Activated CD8-positive, alpha-beta memory T cell treated with anti-CD3 and anti-CD28 coated beads, Interleukin-2, amount 50 U/mL, for 24 hours (primary cell): ENCODE measurements around the gene QRFP.

Experiments used
- DNase-seq: peaks from one replicate; pipeline ENCODE4 v3.0.0-alpha.2; 2020; ENCODE audit errors: extremely low read depth

QRFP gene

GRCh38 chr9:130933114-130934046, 36.8 kb upstream of the QRFP start:
- no peak for DNase-seq

DNA sequence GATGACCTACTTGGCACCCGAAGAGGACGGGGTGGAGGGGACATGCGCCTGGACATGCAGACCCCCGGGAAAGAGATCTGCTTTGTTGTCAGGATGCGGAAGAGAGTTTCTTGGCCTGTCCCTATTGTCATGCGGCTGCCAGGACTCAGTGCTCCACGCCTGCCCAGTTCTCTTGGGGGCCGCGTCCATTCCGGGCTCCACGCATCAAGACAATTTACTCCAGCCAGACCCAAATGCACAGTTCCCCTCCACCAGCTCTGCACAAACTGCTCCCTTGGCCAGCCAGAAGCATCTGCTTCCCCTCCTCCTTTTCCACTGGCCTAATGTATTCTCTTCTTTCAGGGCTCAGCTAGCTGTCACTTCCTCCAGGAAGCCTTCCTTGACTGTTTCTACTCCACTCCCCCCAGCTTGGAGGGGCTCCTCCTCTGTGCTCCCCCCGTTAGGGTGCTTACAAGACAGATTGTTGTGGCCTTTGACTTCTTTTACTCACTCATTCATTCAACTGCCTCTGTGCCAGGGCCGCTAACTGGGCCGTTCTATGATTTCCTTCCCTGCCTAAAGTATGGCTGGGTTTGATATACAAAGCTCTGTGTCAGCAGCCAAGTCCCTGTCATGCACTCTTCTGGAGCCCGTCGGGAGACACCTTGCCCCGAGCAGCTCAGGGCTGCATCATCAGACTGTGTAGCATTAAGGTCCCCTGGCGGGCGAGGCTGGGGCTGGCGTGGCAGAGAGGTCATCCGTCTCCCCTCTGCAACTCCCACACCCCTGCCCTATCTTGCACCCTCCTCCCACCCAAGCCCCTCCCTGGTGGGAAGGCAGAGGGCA, 35.9 kb upstream of the QRFP start:
- no peak for DNase-seq

DNA sequence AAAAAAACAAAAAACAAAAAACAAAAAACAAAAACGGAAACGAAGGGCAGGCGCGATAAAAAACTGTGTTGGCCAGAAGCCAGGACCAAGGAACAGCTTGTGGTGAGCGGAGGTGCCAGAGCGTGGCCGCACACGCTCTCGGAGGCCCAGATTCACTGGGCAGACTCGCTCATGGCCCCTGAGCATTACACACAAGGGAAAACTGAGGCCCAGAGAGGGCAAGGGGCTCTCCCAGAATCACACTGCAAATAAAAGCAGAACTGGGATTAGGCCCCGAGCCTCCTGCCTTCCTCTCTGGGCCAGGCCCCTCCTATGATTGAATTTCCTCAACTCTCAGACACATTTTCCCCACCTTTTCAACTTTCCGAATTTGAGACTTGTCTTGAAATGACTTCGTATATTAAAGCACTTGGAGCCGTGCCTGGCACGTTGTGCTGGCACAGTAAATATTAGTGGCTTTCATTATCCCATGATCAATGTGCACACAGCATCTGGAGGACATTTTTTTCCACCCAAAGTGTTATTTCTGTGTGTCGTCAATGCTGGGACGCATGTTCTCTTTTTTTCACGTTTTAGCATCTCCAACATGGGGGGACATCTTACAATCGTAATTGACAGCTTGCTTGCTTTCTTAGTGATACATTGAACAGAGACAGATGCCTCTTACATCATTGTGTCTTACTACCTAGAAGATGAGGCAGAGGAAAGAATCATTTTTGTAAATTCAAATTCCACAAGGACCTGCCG, 35.1 kb upstream of the QRFP start:
- no peak for DNase-seq

- DNase-seq = no peak
Measured at GRCh38 chr9:130930804-130931349, 34.3 kb upstream of the QRFP start.

DNA sequence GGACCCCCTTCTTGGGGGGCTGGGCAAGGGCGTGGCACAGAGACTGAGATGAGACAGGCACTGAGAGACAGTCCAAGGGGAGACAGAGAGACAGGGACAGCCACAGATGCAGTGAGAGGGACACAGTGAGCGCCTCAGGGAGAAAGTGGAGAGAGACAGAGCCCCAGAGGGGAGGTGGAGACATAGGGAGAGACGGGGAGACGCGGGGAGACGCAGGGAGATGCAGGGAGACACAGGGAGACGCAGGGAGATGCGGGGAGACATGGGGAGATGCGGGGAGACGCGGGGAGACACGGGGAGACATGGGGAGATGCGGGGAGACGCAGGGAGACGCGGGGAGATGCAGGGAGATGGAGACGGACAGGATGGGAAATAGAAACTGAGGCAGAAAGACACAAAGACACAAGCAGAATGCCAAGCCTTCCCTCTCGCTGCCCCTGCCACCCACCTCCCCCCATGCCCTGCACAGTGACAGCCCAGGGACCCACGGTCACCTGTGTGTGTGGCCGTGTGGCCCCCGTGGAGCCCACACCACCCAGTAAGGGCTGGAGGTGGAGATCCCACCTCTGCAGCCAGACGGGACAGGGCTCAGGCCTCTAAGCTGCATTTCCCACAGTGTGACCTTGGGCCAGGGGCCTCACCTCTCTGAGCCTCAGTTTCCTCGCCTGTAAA, 33.7 kb upstream of the QRFP start:
- DNase-seq = no peak

DNA sequence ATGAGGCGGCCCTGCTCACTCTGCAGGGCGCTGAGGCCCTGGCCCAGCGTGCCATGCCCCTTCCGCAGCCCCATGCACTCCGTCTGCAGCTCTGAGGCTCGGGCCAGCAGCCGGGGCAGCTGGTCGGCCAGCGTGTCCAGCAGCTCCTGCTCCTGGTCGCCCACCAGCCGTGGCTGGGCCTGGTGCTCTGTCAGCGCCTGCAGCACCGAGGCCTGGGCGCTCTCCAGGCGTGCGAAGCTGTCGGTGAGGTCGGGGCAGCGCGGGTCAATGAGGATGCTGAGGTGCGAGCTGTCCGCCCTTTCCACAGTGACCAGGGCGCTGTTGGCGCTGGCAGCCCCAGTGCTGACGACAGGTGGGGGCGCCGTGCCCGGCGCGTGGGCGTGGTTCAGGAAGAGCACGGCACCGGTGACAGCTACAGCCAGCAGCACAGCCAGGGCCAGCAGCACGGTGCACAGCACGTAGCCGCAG, 33.0 kb upstream of the QRFP start:
- DNase-seq = no peak

DNA sequence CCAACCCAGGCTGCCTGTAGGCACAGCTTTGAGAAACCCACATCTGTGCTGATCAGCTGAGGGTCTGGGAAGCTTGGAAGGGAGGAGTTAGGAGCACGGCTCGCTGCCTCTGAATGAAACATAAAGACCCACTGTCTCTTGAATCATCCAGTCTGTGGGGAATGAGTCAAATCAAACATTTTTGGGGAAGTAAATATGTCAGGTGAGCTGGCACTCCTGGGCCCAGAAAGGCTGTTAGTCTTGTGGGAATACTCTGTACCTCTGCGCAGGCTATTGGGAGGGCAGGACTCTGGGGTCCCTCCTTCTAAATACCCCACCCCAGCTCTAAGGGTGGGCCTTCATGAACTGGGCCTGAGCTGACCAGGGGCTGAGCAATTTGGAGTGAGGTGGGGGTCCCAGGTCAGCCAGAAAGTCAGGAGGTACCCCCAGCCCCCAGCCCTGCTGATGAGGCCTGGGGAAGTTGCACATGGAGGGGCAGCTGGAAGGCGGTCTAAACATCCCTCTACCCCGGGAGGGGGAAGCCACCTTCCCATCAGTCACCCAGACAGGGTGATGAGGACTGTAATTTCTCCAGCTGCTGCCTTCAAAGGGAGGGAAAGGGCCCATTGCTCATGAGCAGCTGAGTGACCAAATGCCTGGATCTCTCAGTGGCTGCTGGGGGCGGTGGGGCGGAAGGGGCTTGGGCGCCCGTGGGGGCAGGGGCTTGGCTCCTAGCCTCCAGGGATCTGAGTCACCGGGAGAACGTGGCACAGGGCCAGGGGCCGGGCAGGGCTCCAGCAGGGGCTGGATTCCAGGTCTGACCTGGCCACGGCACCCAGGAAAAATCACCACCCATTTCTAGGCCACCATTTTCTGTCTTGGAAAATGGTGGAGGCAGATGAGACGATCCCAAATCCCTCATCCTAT, 31.6 kb upstream of the QRFP start:
- no peak for DNase-seq

GRCh38 chr9:130927338-130927737, 30.7 kb upstream of the QRFP start:
- DNase-seq = no peak

DNA sequence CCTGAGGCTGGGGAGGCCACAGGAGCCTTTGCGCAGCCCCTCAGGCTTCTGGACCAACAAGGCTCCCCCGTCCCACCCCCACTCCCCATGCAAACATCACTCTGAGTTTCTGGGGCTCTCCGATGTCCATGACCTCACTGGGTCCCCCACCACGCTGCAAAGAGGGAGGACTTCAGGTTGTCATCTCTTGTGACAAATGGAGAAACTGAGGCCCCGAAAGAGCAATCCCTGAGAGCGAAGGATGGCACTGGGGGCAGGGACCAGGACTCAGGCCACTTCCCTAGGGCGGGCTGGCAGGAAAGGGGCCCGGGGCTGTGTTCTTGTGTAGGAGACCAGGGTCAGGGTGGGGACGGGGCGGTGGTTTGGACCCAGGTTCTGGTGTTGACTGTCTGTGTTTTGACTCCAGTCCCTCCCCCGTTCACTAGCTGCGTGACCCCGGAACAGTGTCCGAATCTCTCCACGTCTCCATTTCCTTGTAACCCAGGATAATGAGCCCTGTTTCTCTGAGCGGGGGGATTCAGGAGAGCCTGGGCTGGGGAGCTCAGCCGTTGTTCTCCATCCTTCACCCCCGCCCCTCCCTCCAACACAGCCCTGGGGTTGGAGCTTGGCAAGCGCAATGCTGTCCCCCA, 28.6 kb upstream of the QRFP start:
- no peak for DNase-seq

- no peak for DNase-seq
Measured at GRCh38 chr9:130924448-130924788, 27.8 kb upstream of the QRFP start.

- no peak for DNase-seq
Measured at GRCh38 chr9:130923611-130924447, 27.2 kb upstream of the QRFP start.

GRCh38 chr9:130922893-130923610, 26.4 kb upstream of the QRFP start:
- no peak for DNase-seq

GRCh38 chr9:130921989-130922892, 25.6 kb upstream of the QRFP start:
- DNase-seq = no peak

DNA sequence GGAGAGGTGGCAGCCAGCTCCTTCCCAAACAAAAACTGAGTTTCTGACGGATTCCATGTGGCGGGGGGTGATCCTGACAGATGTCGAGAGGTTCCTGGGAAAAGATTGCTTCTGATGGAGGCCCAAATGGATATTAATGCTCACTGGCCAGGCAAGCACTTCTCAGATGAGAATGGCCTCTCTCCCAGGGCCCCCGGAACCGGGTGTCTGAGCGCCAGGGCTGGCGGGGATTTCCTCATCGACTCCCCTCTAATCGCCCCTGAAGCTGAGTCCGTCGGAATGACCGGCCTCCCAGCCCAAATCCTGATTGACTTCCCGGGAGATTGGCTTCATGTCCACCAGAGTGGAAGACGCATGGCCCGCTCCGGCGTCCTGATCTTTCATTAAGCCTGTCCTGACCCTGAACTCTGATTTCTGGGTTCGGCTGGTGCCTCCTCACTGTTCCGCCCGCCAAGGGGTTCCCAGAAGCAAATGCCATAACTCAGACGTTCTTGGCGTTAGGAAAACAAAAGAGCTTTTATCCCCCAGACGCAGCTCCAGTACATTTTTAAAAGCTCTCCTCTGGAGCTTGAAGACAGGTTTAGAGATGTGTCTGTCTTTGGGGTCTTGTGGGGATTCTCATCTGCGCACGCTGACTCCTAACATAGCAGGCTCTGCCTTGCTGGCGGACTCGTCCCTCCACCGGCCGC, 24.8 kb upstream of the QRFP start:
- DNase-seq = no peak

DNA sequence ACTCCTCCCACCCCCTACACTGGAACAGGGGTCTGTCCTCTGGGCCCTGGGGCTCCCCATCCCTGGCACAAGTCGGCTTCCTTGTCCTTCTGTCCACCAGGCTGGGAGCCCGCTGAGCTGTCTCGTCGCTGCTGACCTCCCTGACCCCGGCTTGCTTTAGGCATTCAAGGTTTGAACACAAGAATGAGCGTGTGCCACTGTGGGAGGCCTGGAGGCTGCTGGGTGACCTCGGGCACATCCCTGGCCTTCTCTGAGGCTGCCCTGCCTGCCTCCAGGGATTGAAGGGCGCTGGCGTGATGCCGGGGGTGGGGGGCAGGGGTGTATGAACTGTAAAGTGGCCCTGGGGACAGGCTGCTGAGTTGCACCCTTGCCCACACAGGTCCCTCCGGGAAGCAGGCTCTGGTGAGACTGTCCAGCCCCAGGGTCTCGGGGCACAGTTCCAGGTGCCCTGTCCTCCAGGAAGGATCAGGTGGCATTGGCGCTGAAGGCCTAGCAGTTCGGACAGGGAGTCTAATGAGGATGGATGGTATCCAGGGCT, 24.2 kb upstream of the QRFP start:
- no peak for DNase-seq

GRCh38 chr9:130920233-130920632, 23.6 kb upstream of the QRFP start:
- DNase-seq = no peak
